Measurements from ENCODE around the gene DSCAML1. TPM values are rescaled to one million over a fixed set of nuclear protein-coding genes. Genes with fewer than 3 reads are reported as not detected.

Gene DSCAML1
- total RNA-seq, 2 donors from 2014 or later = 0.21 to 0.41 TPM

DNA sequence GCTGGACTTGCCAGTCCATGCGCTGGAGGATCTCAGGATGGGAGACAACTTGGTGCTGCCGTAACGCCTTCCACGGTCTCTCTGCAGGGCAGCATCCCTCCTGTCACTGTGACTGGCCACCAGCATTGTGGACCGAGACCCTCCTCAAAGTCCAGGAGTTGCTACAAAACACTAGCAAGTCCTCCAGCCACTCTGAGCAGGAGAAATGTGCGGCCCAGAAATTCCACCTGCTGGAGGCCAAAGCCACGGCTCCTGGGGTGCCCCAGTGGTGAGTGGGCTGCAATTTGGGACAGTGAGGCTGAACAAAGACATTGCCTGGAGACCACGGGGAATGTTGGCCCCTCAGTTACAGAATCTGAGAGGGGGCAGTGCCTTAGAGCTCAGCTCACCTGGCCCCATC lies 6.9 kb upstream of the DSCAML1 start:
- H3K4me3 ChIP-seq = no peak overlapping the region
- H3K9me3 ChIP-seq = no peaks in the 10 kb centered on the region
- ATAC-seq (ENCODE audit: insufficient number of reproducible peaks, low FRiP score, low read depth) = no peak
- no peak overlapping the region for H3K27ac ChIP-seq
- no peaks in the 10 kb centered on the region for H3K27me3 ChIP-seq (replicated peaks; ENCODE audit: insufficient read depth)
- no peaks in the 10 kb centered on the region for H3K36me3 ChIP-seq
- no peak for DNase-seq (ENCODE audit: low spot score)
- TF ChIP-seq, protein P1, sequence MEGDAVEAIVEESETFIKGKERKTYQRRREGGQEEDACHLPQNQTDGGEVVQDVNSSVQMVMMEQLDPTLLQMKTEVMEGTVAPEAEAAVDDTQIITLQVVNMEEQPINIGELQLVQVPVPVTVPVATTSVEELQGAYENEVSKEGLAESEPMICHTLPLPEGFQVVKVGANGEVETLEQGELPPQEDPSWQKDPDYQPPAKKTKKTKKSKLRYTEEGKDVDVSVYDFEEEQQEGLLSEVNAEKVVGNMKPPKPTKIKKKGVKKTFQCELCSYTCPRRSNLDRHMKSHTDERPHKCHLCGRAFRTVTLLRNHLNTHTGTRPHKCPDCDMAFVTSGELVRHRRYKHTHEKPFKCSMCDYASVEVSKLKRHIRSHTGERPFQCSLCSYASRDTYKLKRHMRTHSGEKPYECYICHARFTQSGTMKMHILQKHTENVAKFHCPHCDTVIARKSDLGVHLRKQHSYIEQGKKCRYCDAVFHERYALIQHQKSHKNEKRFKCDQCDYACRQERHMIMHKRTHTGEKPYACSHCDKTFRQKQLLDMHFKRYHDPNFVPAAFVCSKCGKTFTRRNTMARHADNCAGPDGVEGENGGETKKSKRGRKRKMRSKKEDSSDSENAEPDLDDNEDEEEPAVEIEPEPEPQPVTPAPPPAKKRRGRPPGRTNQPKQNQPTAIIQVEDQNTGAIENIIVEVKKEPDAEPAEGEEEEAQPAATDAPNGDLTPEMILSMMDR (IDR thresholded peaks at IDR 0.05) = no peak
- H3K4me1 ChIP-seq (ENCODE audit: control insufficient read depth in 1 of 2, low read depth in 2 of 2) = no peaks in the 10 kb centered on the region

DNA sequence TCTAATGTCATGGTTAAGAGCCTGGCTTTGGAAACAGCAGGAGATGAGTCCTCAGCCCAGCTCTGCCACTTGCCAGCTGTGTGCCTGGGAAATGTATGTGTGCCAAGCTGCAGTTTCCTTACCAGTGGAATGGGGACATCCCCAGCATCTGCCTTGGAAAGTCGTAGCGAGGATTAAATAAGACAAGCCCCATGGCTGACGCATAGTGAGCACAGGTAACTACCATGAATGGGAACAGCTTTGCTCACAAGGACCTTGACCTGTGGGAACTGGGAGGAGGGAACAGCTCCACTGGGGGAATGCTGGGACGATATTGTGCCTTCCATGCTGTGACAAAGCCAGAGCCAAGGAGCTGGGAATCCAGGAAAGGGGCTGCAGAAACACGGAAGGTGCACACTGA lies 2.6 kb upstream of the DSCAML1 start:
- Histone ChIP-seq H3K4me3 (no peak overlapping the region), H3K9me3 (no peaks in the 10 kb centered on the region), H3K27ac (no peak overlapping the region), H3K4me1 (ENCODE audit: control insufficient read depth in 1 of 2, low read depth in 2 of 2) (peaks cover 8 to 14% of the 10 kb centered on the region in 2 donors), H3K27me3 (replicated peaks; ENCODE audit: insufficient read depth) (no peaks in the 10 kb centered on the region), H3K36me3 (no peaks in the 10 kb centered on the region)
- DNase-seq (ENCODE audit: low spot score) (no peak), ATAC-seq (ENCODE audit: insufficient number of reproducible peaks, low FRiP score, low read depth) (no peak)
- TF ChIP-seq, protein P1 (IDR thresholded peaks at IDR 0.05) = no peak

DNA sequence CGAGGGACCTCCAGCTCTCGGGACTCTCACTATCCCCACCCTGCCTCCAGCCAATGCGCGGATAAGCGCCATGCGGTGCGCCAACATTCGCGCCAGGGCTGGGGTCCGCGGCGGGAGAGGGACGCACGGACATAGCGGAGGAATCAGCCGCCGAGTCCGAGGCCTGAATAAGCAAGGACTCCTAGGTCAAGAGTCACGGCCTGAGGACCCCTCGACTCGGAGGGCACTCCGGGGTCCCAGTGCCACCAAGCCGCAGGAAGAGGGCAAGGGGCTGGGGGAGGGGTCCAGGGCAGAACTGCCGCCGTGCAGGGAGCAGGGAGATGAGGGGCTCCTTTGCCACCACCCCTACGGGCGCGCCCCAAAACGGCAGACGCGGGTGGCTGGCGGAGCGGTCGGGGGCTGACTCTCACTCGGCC lies 552 bp downstream of the DSCAML1 start:
- H3K36me3 ChIP-seq = no peaks in the 10 kb centered on the region
- peaks cover 8 to 14% of the 10 kb centered on the region in 2 donors for H3K4me1 ChIP-seq (ENCODE audit: control insufficient read depth in 1 of 2, low read depth in 2 of 2)
- no peak overlapping the region for H3K27ac ChIP-seq
- DNase-seq (ENCODE audit: low spot score) = no peak
- H3K9me3 ChIP-seq = no peaks in the 10 kb centered on the region
- no peak for ATAC-seq (ENCODE audit: insufficient number of reproducible peaks, low FRiP score, low read depth)
- H3K27me3 ChIP-seq (replicated peaks; ENCODE audit: insufficient read depth) = no peaks in the 10 kb centered on the region
- TF ChIP-seq, protein P1 (IDR thresholded peaks at IDR 0.05) = no peak
- peak overlapping the region; percentile 39 for H3K4me3 ChIP-seq

DNA sequence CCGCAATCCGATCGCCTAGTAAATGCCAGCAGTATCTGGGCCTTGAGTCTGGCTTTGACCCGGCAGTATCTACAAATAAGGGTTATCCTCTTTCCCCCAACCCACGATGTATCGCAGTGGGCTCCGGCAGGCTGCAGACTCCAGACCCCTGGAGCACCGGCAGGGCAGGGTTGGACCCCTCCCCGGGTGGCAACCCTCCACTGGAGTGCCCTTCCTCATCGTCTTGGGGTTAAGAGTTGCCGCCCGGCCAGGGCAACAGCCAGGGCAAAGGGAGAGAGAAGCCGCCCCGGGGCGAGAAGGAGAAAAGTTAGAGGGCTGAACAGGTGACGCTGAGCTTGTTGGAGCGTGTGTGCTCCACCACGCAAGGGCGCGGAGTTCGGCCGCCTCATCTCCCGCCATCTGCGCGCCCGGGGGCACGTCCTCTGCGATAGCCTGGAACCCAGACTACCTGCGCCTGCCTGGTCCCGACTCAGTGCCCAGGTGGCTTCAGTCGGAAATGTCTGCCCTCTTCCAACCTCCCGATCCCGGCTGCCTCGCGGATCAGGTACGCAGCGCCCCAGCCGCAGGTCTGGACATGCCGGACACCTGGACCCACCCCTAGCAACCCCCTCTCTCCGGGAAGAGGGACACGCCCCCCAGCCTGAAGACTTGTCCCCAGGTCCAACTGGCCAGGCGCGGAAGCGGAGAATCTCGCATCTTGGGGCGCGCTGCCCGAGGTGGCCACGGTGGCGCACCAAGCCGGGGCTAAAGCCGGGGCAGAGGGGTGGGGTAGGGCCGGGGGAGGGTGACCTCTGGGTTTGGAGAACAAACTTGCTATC lies 1.2 kb downstream of the DSCAML1 start:
- H3K9me3 ChIP-seq = no peaks in the 10 kb centered on the region
- peaks cover 8 to 14% of the 10 kb centered on the region in 2 donors for H3K4me1 ChIP-seq (ENCODE audit: control insufficient read depth in 1 of 2, low read depth in 2 of 2)
- no peaks in the 10 kb centered on the region for H3K27me3 ChIP-seq (replicated peaks; ENCODE audit: insufficient read depth)
- H3K27ac ChIP-seq = no peak overlapping the region
- no peak for ATAC-seq (ENCODE audit: insufficient number of reproducible peaks, low FRiP score, low read depth)
- H3K36me3 ChIP-seq = no peaks in the 10 kb centered on the region
- TF ChIP-seq, protein P1 (IDR thresholded peaks at IDR 0.05) = no peak
- H3K4me3 ChIP-seq = peak overlapping the region; percentile 39
- DNase-seq (ENCODE audit: low spot score) = no peak

DNA sequence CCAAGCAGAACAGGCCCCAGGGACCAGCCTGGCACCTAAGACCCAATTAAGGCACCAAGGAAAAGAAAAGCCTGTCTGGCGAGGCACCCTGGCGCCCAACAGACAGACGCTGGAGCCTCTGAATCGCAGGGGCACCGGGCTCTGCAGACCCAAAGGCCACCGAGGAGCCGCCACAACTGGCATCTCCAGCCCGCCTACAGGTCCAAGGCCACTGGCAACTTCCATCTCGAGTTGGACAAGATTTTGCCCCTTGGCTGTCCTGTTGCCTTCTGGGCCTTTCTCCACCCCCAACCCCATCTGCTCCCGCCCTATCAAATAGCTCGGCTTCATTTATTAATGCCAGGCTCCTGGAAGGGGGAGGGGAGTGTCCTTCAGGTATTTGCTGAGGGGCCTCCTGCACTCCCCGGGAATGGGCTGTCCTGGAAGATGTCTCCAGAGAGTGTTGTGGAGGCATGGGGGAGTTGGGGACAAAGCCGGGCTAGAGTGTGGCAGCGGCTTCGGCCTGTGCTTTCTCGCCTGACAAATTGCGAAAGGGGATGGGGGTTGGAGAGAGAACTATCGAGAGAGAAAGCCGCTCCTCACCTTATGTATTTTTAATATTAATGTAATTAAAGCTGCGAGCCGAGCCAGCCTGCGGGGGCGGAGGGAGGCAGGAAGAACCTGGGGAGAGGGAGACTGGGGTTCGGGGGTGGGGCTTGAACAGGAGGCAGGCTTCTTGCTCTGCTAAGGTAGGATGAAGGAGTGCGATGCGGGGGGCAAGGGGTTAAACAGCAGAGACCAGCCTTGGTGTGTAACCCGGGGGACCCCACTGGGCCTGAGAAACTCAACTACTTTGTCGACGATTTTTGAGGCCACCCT lies 2.0 kb downstream of the DSCAML1 start:
- Histone ChIP-seq H3K4me3 (no peak overlapping the region), H3K9me3 (no peaks in the 10 kb centered on the region), H3K27ac (no peak overlapping the region), H3K36me3 (no peaks in the 10 kb centered on the region), H3K4me1 (ENCODE audit: control insufficient read depth in 1 of 2, low read depth in 2 of 2) (peaks cover 8 to 14% of the 10 kb centered on the region in 2 donors), H3K27me3 (replicated peaks; ENCODE audit: insufficient read depth) (no peaks in the 10 kb centered on the region)
- DNase-seq (ENCODE audit: low spot score) (no peak), ATAC-seq (ENCODE audit: insufficient number of reproducible peaks, low FRiP score, low read depth) (no peak)
- TF ChIP-seq, protein P1 (IDR thresholded peaks at IDR 0.05) = no peak

Data from thoracic aorta (tissue), 2 donors.